ENCODE data around the gene GLP1R.

GLP1R gene

GRCh38 chr6:39047434-39048327 lies 900 bp upstream of the GLP1R start:
- no peak for DNase-seq

GRCh38 chr6:39049575-39050283 lies 1.1 kb downstream of the GLP1R start:
- DNase-seq = no peak

DNA sequence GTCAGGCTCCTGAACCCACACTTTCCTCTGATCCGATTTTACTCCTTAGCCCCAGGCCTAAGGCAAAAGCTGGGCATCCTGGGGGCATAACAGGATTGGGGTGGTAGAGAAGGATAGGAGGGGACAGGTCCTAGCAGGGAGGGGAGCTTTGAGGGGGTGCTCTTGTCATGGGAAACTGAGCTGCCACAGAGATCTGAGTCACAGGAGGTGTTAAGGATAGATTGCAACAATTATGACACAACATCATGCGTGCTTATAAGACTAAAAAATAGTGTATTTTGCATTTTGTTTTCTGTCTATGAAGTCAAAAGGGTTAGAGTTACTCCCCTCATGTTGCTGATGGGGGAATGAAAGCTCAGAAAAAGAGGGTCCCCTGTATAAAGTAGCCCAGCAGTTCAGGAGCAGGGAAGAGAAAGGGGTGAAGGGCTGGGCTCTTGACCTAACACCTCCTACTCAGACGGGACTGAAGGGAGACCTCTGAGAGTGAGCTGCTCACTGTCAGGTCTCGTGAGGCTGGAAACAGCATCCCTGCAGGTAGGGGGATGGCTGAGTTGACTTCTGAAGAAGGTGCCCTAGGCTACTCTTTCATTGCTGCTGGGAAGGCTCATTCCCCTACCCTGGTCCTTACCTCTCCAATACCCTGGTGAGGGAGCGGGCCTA lies 2.0 kb downstream of the GLP1R start:
- DNase-seq = no peak

GRCh38 chr6:39051399-39052122 lies 3.0 kb downstream of the GLP1R start:
- DNase-seq = no peak

DNA sequence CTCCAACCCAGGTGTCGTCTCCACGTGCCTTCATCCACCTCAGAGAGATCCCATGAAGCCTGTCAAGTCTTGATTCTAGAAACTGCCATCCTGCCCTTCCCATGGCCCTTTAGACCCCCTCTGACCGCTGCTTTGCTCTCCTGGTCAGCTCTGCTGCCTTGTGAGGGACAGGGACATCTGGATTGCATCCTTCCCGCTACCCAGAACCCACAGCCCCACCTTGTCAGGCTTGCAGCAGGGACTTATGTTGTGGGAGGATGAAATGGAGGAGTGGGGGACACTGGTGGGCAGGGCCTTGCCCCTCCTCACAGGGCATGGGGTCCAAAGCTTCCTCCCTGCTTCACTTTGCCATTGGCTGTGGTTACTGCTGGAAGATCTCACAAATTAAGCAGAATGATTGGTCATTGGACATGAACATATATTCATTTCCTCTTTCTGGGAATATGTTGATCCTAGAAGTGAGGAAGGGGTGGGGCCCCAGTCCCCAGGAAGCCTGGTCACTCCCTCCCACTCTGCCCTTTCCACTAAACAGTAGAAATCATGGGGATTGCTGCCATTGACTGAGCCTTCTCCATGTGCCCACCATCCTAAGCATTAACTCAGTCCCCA lies 4.5 kb downstream of the GLP1R start:
- DNase-seq = no peak

DNA sequence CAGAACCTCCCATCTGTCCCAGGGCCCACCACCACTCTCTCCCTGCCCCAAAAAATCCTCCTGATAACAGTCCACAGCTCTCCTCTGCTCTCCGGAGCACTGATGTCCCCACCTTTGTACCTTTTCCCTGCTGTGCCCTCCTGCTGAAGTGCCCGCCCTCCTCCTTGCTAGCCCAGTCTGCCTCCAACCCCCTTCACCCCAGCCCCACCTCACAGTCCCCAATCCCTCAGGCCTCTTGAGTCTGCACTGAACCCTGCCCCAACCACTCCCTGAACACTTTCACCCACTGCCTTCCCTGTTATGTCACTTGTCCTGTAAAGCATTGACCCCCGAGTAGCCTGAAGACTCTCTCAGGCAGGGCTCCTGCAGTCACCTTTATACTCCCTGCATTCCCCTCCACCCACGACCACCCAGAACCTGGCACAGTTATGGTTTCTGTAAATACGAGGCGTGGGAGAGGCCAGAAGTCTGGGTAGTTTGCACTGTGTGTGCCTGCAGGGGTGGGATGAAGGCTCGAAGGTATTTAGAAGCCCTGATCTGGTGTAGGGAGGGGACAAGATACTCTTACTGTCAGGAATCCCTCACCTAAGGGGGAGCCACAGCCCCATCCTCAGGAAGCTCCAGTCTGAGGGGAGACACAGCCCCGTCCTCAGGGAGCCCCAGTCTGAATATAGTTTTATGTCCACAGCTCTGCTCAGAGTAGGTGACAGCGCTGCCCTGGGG lies 5.4 kb downstream of the GLP1R start:
- no peak for DNase-seq

GRCh38 chr6:39054577-39055142 lies 6.1 kb downstream of the GLP1R start:
- no peak for DNase-seq

DNA sequence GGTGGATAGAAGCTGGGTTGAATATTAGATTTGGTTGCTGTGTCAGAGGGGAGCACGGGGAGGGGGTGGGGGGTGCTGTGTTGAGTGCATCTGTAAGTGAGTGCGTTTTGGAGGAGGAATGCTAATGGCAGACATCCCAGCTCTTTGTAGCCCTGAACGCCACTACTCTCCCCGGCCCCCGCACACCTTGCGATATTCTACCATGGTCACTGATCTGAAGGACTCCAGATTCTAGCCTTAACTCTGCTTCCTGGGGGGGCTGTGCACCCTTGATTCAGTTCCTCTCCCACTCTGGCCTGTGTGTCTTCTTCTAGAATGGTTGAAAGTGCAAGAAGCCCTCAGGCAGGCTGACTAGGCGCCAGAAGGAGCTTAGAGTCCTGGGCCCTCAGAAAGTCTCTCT lies 7.1 kb downstream of the GLP1R start:
- DNase-seq = no peak

- DNase-seq = no peak
Measured at GRCh38 chr6:39056191-39056590, 7.6 kb downstream of the GLP1R start.

GRCh38 chr6:39056681-39057080 lies 8.1 kb downstream of the GLP1R start:
- no peak for DNase-seq

- DNase-seq = no peak
Measured at GRCh38 chr6:39057251-39058155, 8.9 kb downstream of the GLP1R start.

GRCh38 chr6:39058471-39059147 lies 10.0 kb downstream of the GLP1R start:
- DNase-seq = no peak

GRCh38 chr6:39059496-39060310 lies 11.1 kb downstream of the GLP1R start:
- DNase-seq = no peak

GRCh38 chr6:39060467-39061160 lies 12.0 kb downstream of the GLP1R start:
- no peak for DNase-seq

DNA sequence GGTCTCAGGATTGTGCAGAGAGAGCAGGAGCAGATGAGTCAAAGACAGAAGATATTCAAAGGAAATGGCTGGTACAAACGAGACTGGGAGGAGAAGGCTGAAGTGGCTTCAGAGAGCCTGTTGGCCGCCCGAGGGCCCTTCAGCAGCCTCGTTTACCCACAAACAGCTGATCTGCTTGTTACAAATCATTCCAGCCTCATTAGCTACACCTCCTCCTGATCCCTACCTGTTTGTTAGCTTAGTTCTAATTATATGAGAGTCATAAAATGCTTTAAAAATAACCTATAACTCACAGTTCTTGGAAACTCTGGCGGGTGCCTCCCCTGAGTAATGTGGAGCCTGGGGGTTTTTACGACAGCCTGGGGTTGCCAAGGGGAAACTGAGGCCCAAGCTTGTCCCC lies 12.6 kb downstream of the GLP1R start:
- DNase-seq = no peak

GRCh38 chr6:39061588-39061987 lies 13.0 kb downstream of the GLP1R start:
- DNase-seq = no peak

DNA sequence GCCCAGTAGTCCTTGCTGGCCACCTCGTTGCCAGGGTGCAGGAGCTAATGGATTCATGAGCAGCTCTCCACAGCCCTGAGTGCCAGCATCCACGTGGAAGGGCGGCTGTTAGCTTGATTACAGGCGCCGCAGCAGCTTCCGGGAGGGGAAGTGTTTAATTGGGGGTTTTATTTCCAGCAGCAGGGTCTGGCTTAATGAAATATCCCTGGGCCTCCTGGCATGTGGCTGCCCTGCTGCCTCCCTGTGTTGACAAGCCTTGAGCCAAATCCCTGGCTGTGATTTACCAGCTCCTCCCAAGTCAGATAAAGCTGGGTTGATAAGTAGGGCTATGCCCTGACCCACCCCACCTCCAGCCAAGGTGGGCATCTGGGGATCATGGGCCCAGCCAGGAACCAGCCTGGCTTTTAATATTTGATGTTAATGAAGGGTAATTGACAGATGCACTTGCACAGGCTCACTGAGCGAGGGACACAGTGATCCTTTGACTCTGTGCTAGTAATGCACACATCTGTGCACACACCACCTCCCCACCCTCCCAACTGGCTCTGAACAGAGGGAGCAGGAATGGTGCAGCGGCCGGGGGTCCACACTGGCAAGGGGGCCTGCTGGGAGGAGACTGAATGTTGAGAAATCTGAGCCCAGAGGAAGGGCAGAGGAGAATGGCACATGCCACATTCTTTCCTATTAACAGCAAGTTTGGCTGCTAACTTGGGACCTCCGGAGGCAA lies 13.6 kb downstream of the GLP1R start:
- DNase-seq = no peak

- no peak for DNase-seq
Measured at GRCh38 chr6:39063526-39063925, 14.9 kb downstream of the GLP1R start.

All from CD4-positive, alpha-beta T cell treated with Interleukin-10 for 1 hour (primary cell).